GM19324 (cell line): Measurements from ENCODE around the gene TOMT.

ENCODE experiments used
- ATAC-seq: cut with Tn5 transposase; IDR thresholded peaks from one replicate; pipeline ENCODE4 v1.9.1; 2021; ENCODE audit warnings: mild to moderate bottlenecking, moderate library complexity; ENCODE audit not compliant: unreplicated experiment, low FRiP score

TOMT gene

DNA sequence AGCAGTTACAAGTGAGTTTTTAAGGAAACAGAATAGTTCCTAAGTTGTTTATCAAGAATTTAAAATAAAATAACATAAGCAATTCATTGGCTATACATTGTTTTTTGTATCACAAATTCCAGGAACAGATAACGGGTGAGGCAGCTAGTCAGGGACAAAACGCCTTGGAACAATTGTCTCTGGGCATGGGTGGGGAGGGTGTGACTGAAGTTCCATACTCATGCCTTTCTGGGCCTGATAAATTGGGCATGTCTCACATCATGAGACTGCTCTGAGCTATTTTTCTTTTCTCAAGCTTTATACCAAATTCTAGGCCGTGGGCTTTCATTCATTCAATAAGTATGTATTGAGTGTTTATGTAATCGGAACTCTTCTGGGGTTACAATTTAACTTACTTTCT lies 51.4 kb downstream of the TOMT start:
- ATAC-seq: no peak
